IPS DF 6.9 (cell line): ENCODE measurements around the gene ATP11C.
"Not testable (repeated sequence)": the region's sequence is repeated elsewhere in the genome, so short reads cannot be mapped to it uniquely, and the experiment has no call there.

Source experiments
- DNase-seq: peaks from one replicate; pipeline ENCODE4 v3.0.0-alpha.2; 2013; ENCODE audit warnings: low read depth, low spot score
- H3K27ac ChIP-seq: one replicate; pipeline ENCODE4 v1.5.1; 2013; ENCODE audit warnings: low read length, control low read depth
- H3K27me3 ChIP-seq: 2 replicates; pipeline ENCODE4 v1.6.1; 2013; ENCODE audit warnings: mild to moderate bottlenecking, low read length; ENCODE audit not compliant: control insufficient read depth, insufficient read depth
- H3K36me3 ChIP-seq: 2 replicates; pipeline ENCODE4 v1.6.1; 2013; ENCODE audit warnings: low read length; ENCODE audit not compliant: control insufficient read depth, insufficient read depth
- H3K4me1 ChIP-seq: 2 replicates; pipeline ENCODE4 v1.6.1; 2013; ENCODE audit warnings: low read length; ENCODE audit not compliant: control insufficient read depth, insufficient read depth
- H3K4me3 ChIP-seq: 2 replicates; pipeline ENCODE4 v1.5.1; 2013; ENCODE audit warnings: mild to moderate bottlenecking, low read length
- H3K9me3 ChIP-seq: 2 replicates; pipeline ENCODE4 v1.6.1; 2013; ENCODE audit warnings: low read length, inconsistent platforms; ENCODE audit not compliant: control insufficient read depth, insufficient read depth
- WGBS: extraction: QIAGEN DNeasy Blood & Tissue Kit; methylation state at CpG from one replicate; pipeline ENCODE4 v1.1.7; 2013; ENCODE audit warnings: mixed read lengths, missing lambda C conversion rate; ENCODE audit not compliant: insufficient read length, insufficient coverage; 5-methylcytosine and 5-hydroxymethylcytosine counted together

The ATP11C gene

DNA sequence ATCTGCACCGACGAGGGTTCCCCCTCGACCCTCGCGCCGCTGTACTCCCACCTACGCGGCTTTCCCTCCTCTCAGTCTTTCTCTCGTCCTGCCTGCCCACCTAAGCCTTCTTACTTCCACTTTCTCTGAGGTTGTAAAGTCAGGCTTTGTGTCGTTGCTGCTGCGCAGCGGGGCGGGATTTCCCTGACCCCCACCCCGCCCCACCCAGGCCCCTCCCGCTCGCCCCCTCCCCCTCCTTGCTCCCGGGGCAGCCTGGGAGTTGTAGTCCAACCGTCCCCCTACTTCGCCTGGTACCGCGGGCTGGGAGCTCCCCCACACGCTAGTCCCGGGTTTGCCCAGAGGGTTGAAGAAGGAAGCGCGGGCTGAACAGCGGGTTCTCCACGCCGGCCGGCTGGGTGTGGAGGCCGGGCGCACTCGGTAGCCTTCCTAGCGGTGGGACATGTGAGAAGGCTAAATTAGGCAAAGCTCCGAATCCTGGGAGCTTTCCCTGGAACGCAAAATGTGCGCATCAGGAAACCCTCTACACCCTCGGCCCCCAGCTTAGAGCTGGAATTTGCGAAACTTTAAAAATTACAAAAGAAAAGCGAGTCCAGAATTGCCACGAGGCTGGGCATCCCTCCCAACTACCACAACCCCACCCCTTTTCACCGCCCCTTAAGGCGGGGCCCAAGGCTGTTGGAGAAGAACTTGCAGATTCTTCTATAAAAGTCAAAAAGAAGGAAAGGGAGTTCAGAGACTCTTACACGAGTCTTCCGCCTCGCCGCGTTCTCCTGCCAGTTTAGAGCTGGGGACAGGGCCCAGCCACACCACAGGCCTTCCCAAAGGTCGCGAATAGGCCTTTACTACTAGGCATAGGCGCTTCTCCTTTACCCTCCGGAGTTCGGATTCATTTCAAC is at the start of gene ATP11C:
Gene ATP11C, minus strand, starts transcription at position 153 of the 896 bp plus-strand sequence. CDS start 1,011 bp downstream, outside the sequence.
- Histone ChIP-seq H3K27me3 (no peaks in the 10 kb centered on the region), H3K4me1 (no peaks in the 10 kb centered on the region; the same call in 1 of the 2 replicates), H3K27ac (no peak within 1 kb of the TSS), H3K36me3 (no peaks in the 10 kb centered on the region), H3K4me3 (peak within 1 kb of the TSS; percentile 99), H3K9me3 (no peaks in the 10 kb centered on the region)
- no CpG with 5 or more reads among the region's 52 CpGs for WGBS
- DNase-seq: no peak

DNA sequence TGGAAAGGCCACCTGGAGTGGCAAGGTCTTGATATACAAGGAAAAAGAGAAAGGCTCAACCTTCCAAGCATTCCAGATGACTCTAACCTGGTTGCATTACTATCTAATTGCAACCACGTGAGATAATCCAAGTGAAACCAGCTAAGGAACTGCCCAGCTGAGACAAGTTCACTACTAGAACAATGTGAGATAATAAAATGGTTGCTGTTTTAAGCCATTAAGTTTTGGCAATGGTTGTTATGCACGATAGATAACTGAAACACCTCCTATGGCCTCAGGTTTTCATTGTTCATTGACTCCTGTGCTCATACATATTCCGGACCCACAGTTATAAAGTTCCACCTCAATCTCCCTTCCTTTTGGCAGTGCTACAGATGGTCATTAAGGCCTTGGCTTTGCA is 41.6 kb upstream of the ATP11C start:
- Histone ChIP-seq H3K9me3 (no peaks in the 10 kb centered on the region), H3K4me3 (no peak overlapping the region), H3K27me3 (no peaks in the 10 kb centered on the region), H3K36me3 (no peaks in the 10 kb centered on the region), H3K27ac (no peak overlapping the region), H3K4me1 (peaks cover 2% of the 10 kb centered on the region; the same call in 1 of the 2 replicates)
- WGBS: no CpG with 5 or more reads among the region's 3 CpGs
- DNase-seq: no peak

DNA sequence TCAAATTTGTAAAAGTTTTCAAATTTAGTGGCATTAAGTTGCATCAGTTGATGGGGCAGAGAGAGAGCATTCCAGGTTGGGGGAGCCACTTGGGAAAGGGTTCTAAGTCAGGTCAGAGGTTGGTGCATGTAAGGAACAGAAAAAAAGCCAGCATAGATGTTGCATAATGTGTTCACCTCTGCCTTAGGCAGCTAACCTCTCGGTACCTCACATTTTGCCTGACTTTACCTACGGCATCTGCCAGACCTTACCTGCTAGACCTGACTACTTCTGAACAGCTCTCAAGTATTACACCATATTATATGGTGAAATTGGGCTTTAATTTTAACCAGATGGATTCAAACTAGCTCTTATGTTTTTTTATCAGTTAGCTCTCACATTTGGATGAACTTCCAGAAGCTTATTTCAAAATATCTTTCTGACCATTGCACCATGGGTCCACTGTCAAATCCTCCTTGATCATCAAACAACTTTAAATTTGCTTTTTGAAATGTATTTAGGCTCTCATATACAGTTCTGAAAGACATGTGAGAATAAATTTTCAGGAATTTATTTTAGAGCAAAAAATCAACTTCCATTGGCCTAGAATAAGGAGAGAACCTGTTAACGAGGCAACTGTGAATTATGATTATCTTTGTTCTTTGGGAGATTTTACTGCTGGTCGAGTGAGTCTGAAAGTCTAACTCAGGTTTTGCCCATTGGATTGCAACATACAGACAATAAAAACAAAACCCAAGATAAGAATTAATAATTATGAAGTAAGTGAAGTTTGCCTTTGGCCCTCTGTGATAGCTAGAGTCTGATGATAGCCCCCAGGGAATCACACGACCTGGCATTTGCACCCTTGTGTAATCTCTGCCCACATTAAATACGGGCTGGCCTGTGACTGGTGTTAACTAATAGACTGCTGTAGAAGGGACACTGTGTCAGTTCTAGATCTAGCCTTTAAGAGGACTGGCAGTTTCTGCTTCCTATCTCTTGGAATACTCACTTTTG is 40.1 kb upstream of the ATP11C start:
- peaks cover 2% of the 10 kb centered on the region; the same call in 1 of the 2 replicates for H3K4me1 ChIP-seq
- no peaks in the 10 kb centered on the region for H3K27me3 ChIP-seq
- no peaks in the 10 kb centered on the region for H3K36me3 ChIP-seq
- no peaks in the 10 kb centered on the region for H3K9me3 ChIP-seq
- no CpG with 5 or more reads among the region's 6 CpGs for WGBS
- H3K4me3 ChIP-seq: no peak overlapping the region
- H3K27ac ChIP-seq: no peak overlapping the region
- DNase-seq: no peak

DNA sequence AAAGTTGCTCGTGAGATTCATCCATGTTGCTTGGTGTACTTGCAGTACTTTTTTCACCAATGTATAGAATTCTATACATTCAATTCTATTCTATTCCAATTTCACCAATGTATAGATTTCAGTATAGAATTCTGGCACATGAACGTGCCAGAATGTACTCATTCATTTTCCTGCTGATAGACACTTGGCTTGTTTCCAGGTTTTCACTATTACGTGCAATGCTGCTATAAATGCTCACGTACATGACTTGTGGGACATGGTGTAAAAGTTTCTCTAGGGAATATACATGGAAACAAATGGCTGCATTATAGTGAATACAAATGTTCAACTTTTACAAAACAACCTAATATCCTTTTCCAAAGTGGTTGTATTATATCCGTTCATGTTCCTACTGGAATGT is 39.3 kb upstream of the ATP11C start:
- no peak for DNase-seq
- Histone ChIP-seq H3K27ac (no peak overlapping the region), H3K4me3 (no peak overlapping the region), H3K9me3 (no peaks in the 10 kb centered on the region), H3K4me1 (peaks cover 2% of the 10 kb centered on the region; the same call in 1 of the 2 replicates), H3K36me3 (no peaks in the 10 kb centered on the region), H3K27me3 (no peaks in the 10 kb centered on the region)
- no CpG with 5 or more reads among the region's 5 CpGs for WGBS

DNA sequence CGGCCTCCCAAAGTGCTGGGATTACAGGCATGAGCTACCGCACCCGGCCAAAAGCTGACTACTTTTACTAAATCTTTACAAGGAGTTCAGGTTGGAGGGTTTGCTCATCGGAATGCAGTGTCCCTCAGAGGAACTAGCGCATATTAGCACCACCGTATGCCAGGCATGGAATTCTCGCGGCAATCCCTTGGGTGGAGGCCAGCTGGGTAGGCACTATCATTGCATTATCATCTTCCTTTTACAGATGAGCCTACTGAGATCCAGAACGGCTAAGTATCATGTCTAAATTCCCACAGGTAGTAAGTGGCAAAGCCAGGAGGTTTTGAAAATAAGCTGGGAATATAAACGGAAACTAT is 38.5 kb upstream of the ATP11C start:
- no peak for DNase-seq
- whole genome bisulfite sequencing: no CpG with 5 or more reads among the region's 10 CpGs
- Histone ChIP-seq H3K4me1 (peaks cover 2% of the 10 kb centered on the region; the same call in 1 of the 2 replicates), H3K4me3 (no peak overlapping the region), H3K9me3 (no peaks in the 10 kb centered on the region), H3K36me3 (no peaks in the 10 kb centered on the region), H3K27ac (no peak overlapping the region), H3K27me3 (no peaks in the 10 kb centered on the region)

DNA sequence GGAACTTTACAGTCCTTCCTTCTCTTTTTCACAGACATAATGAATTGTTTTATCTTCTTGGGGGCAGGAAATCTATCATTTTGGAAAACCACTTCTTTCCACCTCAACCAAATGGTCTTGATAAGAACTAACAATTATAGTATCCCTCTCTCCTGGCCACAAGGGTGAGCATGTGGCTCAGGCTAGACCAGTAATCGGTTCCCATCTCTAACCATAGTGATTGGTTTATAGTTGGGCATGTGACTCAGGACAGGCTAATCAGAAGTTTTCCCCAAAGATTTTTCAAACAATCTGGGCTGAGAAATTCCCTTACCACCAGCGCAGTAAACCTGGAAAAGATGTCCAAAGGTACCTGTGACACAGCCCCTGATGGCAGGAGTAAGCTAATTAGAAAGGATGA is 36.4 kb upstream of the ATP11C start:
- Histone ChIP-seq H3K27me3 (no peaks in the 10 kb centered on the region), H3K27ac (no peak overlapping the region), H3K4me1 (peaks cover 2% of the 10 kb centered on the region; the same call in 1 of the 2 replicates), H3K9me3 (no peaks in the 10 kb centered on the region), H3K4me3 (no peak overlapping the region), H3K36me3 (no peaks in the 10 kb centered on the region)
- DNase-seq: no peak
- no CpG with 5 or more reads among the region's 2 CpGs for WGBS

DNA sequence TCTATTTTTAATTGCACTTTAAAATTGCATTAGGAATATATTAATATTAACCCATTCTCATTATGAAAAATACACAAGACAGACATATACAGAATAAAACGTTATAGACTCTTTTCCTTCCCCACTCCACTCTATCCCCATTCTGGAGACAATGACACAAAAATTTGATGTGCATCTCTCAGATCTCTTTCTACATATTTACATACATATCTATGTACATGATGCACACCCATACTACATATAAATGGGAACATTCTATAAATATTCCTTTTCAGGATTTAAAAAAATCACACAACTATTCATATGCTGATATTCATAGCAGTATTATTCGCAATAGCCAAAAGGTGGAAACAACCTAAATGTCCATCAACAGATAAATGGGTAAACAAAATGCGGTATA is 34.9 kb upstream of the ATP11C start:
- no peaks in the 10 kb centered on the region for H3K9me3 ChIP-seq
- no CpG with 5 or more reads among the region's 3 CpGs for WGBS
- no peak overlapping the region for H3K4me3 ChIP-seq
- DNase-seq: no peak
- H3K27me3 ChIP-seq: no peaks in the 10 kb centered on the region
- H3K4me1 ChIP-seq: peaks cover 2% of the 10 kb centered on the region; the same call in 1 of the 2 replicates
- H3K27ac ChIP-seq: no peak overlapping the region
- no peaks in the 10 kb centered on the region for H3K36me3 ChIP-seq

DNA sequence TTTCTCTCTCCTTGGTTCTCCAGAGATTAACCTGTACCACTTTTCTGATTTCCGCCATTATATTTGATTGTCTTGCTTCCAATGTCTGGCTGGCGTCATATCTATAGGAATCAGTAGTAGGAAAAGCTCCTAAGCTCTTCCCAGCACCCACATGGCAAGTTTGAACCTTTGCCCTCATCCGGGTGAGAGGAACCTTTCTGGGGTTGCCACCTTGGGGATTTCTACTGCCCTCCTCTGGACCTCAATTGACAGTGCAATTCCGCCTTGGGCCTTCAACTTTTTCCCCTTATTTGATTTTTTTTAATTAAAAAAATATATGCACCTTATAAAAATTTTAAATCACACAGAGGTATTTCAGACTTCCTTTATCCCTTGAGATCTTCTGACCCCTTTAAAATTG is 34.4 kb upstream of the ATP11C start:
- DNase-seq: no peak
- no CpG with 5 or more reads among the region's 4 CpGs for WGBS
- Histone ChIP-seq H3K27me3 (no peaks in the 10 kb centered on the region), H3K9me3 (no peaks in the 10 kb centered on the region), H3K4me3 (no peak overlapping the region), H3K36me3 (no peaks in the 10 kb centered on the region), H3K27ac (no peak overlapping the region), H3K4me1 (peaks cover 2% of the 10 kb centered on the region; the same call in 1 of the 2 replicates)

DNA sequence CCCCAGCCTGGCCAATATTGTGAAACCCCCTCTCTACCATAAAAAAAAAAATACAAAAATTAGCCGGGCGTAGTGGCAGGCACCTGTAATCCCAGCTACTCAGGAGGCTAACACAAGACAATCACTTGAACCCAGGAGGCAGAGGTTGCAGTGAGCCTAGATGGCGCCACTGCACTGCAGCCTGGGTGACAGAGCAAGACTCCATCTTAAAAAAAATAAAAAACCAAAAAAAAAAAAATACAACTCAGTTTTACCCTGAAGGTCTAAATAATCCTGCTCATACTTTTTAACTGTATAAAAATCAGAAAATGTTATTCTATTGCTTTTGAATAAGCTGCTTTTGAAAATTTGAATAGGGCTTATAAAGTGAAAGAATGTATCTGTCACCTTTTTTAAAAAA is 33.3 kb upstream of the ATP11C start:
- DNase-seq, H3K27me3 ChIP-seq: not testable (repeated sequence)

DNA sequence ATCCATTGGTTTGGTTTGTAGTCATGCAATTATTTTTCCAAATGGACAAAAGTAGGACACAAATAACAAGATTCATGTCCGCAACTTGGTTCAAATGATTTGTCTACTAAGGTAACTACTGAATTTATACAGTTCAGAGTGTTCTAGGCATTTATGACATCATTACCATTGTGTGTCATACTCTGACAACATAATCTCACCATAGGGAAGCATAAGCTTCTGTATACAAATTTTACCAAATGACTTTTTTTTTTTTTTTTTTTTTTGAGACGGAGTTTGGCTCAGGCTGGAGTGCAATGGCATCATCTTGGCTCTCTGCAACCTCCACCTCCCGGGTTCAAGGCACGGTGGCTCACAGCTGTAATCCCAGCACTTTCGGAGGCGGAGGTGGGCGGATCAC is 32.6 kb upstream of the ATP11C start, which contains the start of gene CXorf66:
Gene CXorf66, minus strand, starts transcription at position 101 of the 400 bp plus-strand sequence. Its CDS starts 25 bp downstream, at position 76.
- WGBS: no CpG with 5 or more reads among the region's 7 CpGs
- H3K4me3 ChIP-seq: no peak within 1 kb of the TSS
- no peaks in the 10 kb centered on the region; the same call in 1 of the 2 replicates for H3K4me1 ChIP-seq
- no peaks in the 10 kb centered on the region for H3K9me3 ChIP-seq
- no peaks in the 10 kb centered on the region for H3K36me3 ChIP-seq
- no peaks in the 10 kb centered on the region for H3K27me3 ChIP-seq
- no peak for DNase-seq
- H3K27ac ChIP-seq: no peak within 1 kb of the TSS

More for the DNA sequence above, 33.3 kb upstream of the ATP11C start:
- H3K4me3 ChIP-seq, H3K4me1 ChIP-seq, H3K36me3 ChIP-seq, H3K27ac ChIP-seq, H3K9me3 ChIP-seq: not testable (repeated sequence)
- WGBS: no CpG with 5 or more reads among the region's 3 CpGs
